Endothelial cell (in vitro differentiated cells): ENCODE results near the gene AP3S1. TPM values are rescaled to one million over a fixed set of nuclear protein-coding genes. Genes with fewer than 3 reads are reported as not detected.

Source experiments
- DNase-seq: peaks from one replicate; pipeline ENCODE4 v3.0.0; 2021; ENCODE audit warnings: low spot score
- H3K27ac Mint-ChIP-seq: one replicate; pipeline ENCODE4 v1.8.0; 2021; ENCODE audit warnings: mixed read lengths, inconsistent platforms; ENCODE audit not compliant: unreplicated experiment
- H3K27me3 Mint-ChIP-seq: one replicate; pipeline ENCODE4 v1.8.0; 2021; ENCODE audit warnings: mild to moderate bottlenecking, moderate library complexity, mixed read lengths, inconsistent platforms; ENCODE audit not compliant: unreplicated experiment
- H3K36me3 Mint-ChIP-seq: one replicate; pipeline ENCODE4 v1.8.0; 2021; ENCODE audit warnings: mild to moderate bottlenecking, low read depth, mixed read lengths, inconsistent platforms; ENCODE audit not compliant: unreplicated experiment
- H3K4me1 Mint-ChIP-seq: one replicate; pipeline ENCODE4 v1.8.0; 2021; ENCODE audit warnings: mild to moderate bottlenecking, mixed read lengths, inconsistent platforms; ENCODE audit not compliant: unreplicated experiment
- H3K4me3 Mint-ChIP-seq: one replicate; pipeline ENCODE4 v1.8.0; 2021; ENCODE audit warnings: mild to moderate bottlenecking, mixed read lengths, inconsistent platforms; ENCODE audit not compliant: unreplicated experiment
- H3K9me3 Mint-ChIP-seq: one replicate; pipeline ENCODE4 v1.8.0; 2021; ENCODE audit warnings: mixed read lengths, inconsistent platforms; ENCODE audit not compliant: unreplicated experiment
- CTCF ChIP-seq: fragments of 200-600 bp; sonication (generic); IDR thresholded peaks from one replicate; pipeline ENCODE4 v1.5.0; 2021; ENCODE audit warnings: antibody characterized with exemption; ENCODE audit not compliant: unreplicated experiment
- total RNA-seq: library from RNA; stranded (reverse); fragmentation: NEBNext Ultra II Directional; extraction: Animal tissue kit (Norgen Biotek cat#: 25700); gene quantifications from one replicate; pipeline ENCODE4 v1.2.1, GENCODE V29; 2021; ENCODE audit not compliant: unreplicated experiment

The AP3S1 gene
- total RNA-seq, 1 donor from 2014 or later: 118 TPM

DNA sequence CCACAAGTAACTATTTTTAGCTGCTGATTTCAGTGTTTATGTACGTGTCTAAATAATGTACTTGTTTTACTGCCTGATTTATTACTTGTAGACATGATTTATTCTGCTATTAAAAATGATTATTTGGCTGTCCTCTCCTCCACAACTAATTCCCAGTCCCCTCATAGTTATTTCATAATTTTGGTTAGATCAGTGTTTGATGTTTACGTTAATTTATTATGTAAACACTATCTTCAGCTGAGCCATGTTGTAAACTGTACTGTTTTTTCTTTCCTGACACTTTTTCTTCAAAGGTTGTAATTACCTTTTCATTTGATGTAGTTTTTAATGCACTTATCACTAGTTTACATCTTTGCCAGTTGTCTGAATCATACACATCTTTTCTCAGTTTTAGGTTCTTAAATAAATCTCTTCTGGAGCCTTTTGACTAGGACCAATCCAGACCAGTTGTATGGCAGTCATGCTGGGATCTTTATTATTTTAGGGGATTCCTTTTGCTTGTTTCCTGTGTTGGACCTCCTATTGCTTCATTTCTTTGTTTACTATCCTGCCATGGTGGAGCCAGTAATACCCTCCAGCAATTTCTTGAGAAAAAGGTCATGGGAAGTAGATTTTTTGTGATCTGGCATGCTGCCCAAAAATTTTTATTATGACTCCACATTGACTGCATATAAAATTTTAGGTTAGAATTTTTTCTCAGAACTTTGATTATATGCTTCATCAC lies 16.1 kb downstream of the AP3S1 start:
- DNase-seq: no peak
- Mint-ChIP-seq H3K36me3 (no peaks in the 10 kb centered on the region), H3K27ac (peak overlapping the region; percentile 77), H3K27me3 (no peaks in the 10 kb centered on the region), H3K4me1 (peaks cover 14% of the 10 kb centered on the region), H3K4me3 (no peak overlapping the region), H3K9me3 (no peaks in the 10 kb centered on the region)
- no peak for TF ChIP-seq CTCF

DNA sequence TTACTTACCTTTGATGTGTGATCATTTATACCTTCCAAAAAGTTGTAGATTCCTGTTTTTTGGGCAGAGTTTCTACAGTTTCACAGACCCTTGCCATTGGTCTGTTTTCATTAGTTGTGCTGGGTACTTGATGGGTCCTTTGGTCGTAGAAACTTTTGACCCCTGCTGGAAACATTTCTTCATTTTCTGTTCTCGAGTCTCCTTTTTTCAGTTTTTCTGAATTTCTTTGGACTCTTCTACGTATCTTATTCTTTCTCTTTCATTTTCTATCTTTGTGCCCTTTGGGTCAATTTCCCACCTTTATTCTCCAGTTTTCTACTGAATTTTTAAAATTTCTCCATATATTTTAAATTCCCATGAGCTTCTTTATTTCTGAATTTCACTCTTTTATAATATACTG lies 16.7 kb downstream of the AP3S1 start:
- no peak overlapping the region for H3K4me3 Mint-ChIP-seq
- H3K4me1 Mint-ChIP-seq: peaks cover 14% of the 10 kb centered on the region
- TF ChIP-seq CTCF: no peak
- peak overlapping the region; percentile 61 for H3K27ac Mint-ChIP-seq
- H3K36me3 Mint-ChIP-seq: no peaks in the 10 kb centered on the region
- H3K9me3 Mint-ChIP-seq: no peaks in the 10 kb centered on the region
- no peaks in the 10 kb centered on the region for H3K27me3 Mint-ChIP-seq
- no peak for DNase-seq

DNA sequence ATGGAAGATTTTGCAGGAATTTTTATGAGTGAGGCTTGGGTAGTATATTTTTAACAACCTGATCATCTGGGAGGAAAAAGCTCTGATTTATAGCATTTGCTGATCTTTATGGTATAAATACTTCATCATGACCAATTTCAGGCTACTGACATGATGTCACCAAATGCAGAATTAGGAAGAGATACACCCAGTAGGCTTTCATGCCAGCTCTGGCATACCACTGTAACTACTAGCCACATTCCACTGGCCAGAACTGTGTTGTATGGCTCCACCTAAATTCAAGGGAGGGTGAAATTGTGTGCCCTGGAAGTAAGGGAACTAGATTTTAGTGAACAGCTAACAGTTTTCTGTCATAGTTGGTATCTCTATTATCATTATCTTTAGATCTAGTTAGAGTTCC lies 17.6 kb downstream of the AP3S1 start:
- Mint-ChIP-seq H3K9me3 (no peaks in the 10 kb centered on the region), H3K4me3 (no peak overlapping the region), H3K27me3 (no peaks in the 10 kb centered on the region), H3K27ac (no peak overlapping the region), H3K36me3 (no peaks in the 10 kb centered on the region), H3K4me1 (peaks cover 14% of the 10 kb centered on the region)
- no peak for TF ChIP-seq CTCF
- DNase-seq: no peak

GRCh38 chr5:115869256-115869795 lies 27.6 kb downstream of the AP3S1 start:
- no peak for TF ChIP-seq CTCF
- DNase-seq: no peak
- Mint-ChIP-seq H3K27me3 (no peaks in the 10 kb centered on the region), H3K4me1 (no peaks in the 10 kb centered on the region), H3K27ac (no peak overlapping the region), H3K4me3 (no peak overlapping the region), H3K36me3 (no peaks in the 10 kb centered on the region), H3K9me3 (no peaks in the 10 kb centered on the region)

GRCh38 chr5:115872447-115872846 lies 30.7 kb downstream of the AP3S1 start:
- no peak for TF ChIP-seq CTCF
- H3K27me3 Mint-ChIP-seq: no peaks in the 10 kb centered on the region
- H3K27ac Mint-ChIP-seq: no peak overlapping the region
- H3K4me1 Mint-ChIP-seq: no peaks in the 10 kb centered on the region
- DNase-seq: no peak
- no peaks in the 10 kb centered on the region for H3K36me3 Mint-ChIP-seq
- H3K4me3 Mint-ChIP-seq: no peak overlapping the region
- no peaks in the 10 kb centered on the region for H3K9me3 Mint-ChIP-seq
